Esophagus muscularis mucosa (tissue), 4 donors: ENCODE data around the gene GCLC. TPM values are rescaled to one million over a fixed set of nuclear protein-coding genes. Genes with fewer than 3 reads are reported as not detected.

ENCODE experiments used
- DNase-seq: peaks from one replicate; pipeline ENCODE4 v3.0.0-alpha.2; 2017; ENCODE audit errors: extremely low spot score
- H3K27ac ChIP-seq, 4 donors: fragments of 200-600 bp; sonication (generic); replicated peaks in 1 of 4; 1 replicate in 3 of 4; 2 replicates in 1 of 4; pipeline ENCODE4 v1.5.1; 2016 to 2019; ENCODE audit warnings: mild to moderate bottlenecking in 1 of 4
- H3K27me3 ChIP-seq, 4 donors: fragments of 200-600 bp; sonication (generic); one replicate each; pipeline versions ENCODE4 v1.5.1 to v1.6.0; 2016 to 2019
- H3K36me3 ChIP-seq, 4 donors: fragments of 200-600 bp; sonication (generic); one replicate each; pipeline ENCODE4 v1.5.1; 2016 to 2019
- H3K4me1 ChIP-seq, 4 donors: fragments of 200-600 bp; sonication (generic); one replicate each; pipeline ENCODE4 v1.5.1; 2016 to 2019
- H3K4me3 ChIP-seq, 4 donors: fragments of 200-600 bp; sonication (generic); 1 replicate in 2 of 4; 2 replicates in 2 of 4; pipeline ENCODE4 v1.5.1; 2016 to 2019; ENCODE audit warnings: mild to moderate bottlenecking in 4 of 4, moderate library complexity in 1 of 4
- H3K9me3 ChIP-seq, 4 donors: fragments of 200-600 bp; sonication (generic); 1 replicate in 3 of 4; 2 replicates in 1 of 4; pipeline ENCODE4 v1.5.1; 2016 to 2019
- CTCF ChIP-seq, 3 experiments: fragments of 200-600 bp in 2 of 3; fragments of 450-650 bp in 1 of 3; sonication (generic) in 2 of 3; IDR thresholded peaks; one replicate each; pipeline ENCODE4 v1.5.1; 2017 to 2019; ENCODE audit warnings: antibody characterized with exemption in 3 of 3, mild to moderate bottlenecking in 2 of 3, moderate library complexity in 1 of 3
- EP300 ChIP-seq: sonication (generic); formaldehyde crosslinking; IDR thresholded peaks from one replicate; pipeline ENCODE4 v1.6.1; 2017; ENCODE audit warnings: antibody characterized with exemption
- POLR2A ChIP-seq: fragments of 450-650 bp; IDR thresholded peaks from one replicate; pipeline ENCODE4 v1.6.1; 2017; ENCODE audit warnings: antibody characterized with exemption, moderate library complexity, mild to moderate bottlenecking, low read depth
- POLR2AphosphoS5 ChIP-seq, 2 donors: sonication (generic); formaldehyde crosslinking; IDR thresholded peaks; one replicate each; pipeline ENCODE4 v1.6.1; 2017; ENCODE audit warnings: antibody characterized with exemption in 2 of 2
- WGBS: methylation state at CpG from one replicate; pipeline ENCODE4 v1.1.5; 2018; 5-methylcytosine and 5-hydroxymethylcytosine counted together
- intact Hi-C: fragments of 100-400 bp; cut with DNase I; formaldehyde crosslinking; loops from one replicate; pipeline ENCODE4 v1.15.1; 2023
- total RNA-seq, 4 donors: library from RNA; depleted of rRNA; stranded (reverse); fragments of >200 nt; gene quantifications; one replicate each; pipeline versions ENCODE4 v1.1.0 to v1.2.1, GENCODE V29; 2016

The GCLC gene
- total RNA-seq, 4 donors from 2014 or later, result 57.7 to 70.8 (median 64.6) TPM

GRCh38 chr6:53514677-53515076 lies 30.2 kb downstream of the GCLC start:
- no peak for TF ChIP-seq CTCF (IDR thresholded peaks at IDR 0.05)
- TF ChIP-seq POLR2A, result no peak
- TF ChIP-seq POLR2AphosphoS5 (IDR thresholded peaks at IDR 0.05), result no peak
- no peak for TF ChIP-seq EP300
- Histone ChIP-seq H3K27me3 (no peaks in the 10 kb centered on the region), H3K27ac (peak overlapping the region in 3 of 4 donors; percentile 5 to 67 (median 38)), H3K36me3 (peaks cover 6 to 69% (median 38%) of the 10 kb centered on the region in 4 donors), H3K9me3 (no peaks in the 10 kb centered on the region), H3K4me3 (no peak overlapping the region), H3K4me1 (peaks cover 0 to 53% (median 31%) of the 10 kb centered on the region in 4 donors)
- DNase-seq, result no peak
- 96% methylated on average over 3 of the region's 3 CpGs for whole genome bisulfite sequencing
- intact Hi-C loops, result loop anchor here (5.0 kb wide), 1 partner anchor 138 kb away; no protein-coding TSS in a partner anchor

GRCh38 chr6:53513519-53513966 lies 31.4 kb downstream of the GCLC start:
- peak overlapping the region in 3 of 4 donors; percentile 36 to 67 (median 38) for H3K27ac ChIP-seq

GRCh38 chr6:53513056-53513455 lies 31.8 kb downstream of the GCLC start:
- TF ChIP-seq EP300 (no peak), POLR2A (no peak), CTCF (IDR thresholded peaks at IDR 0.05) (no peak), POLR2AphosphoS5 (IDR thresholded peaks at IDR 0.05) (no peak)
- Histone ChIP-seq H3K4me3 (no peak overlapping the region), H3K4me1 (peaks cover 0 to 53% (median 31%) of the 10 kb centered on the region in 4 donors), H3K9me3 (no peaks in the 10 kb centered on the region), H3K36me3 (peaks cover 12 to 78% (median 38%) of the 10 kb centered on the region in 4 donors), H3K27ac (peak overlapping the region in 3 of 4 donors; percentile 10 to 67 (median 38)), H3K27me3 (no peaks in the 10 kb centered on the region)
- no peak for DNase-seq
- intact Hi-C loops, result loop anchor here (5.0 kb wide), 1 partner anchor 139 kb away; no protein-coding TSS in a partner anchor
- 46% methylated on average over 4 of the region's 4 CpGs for WGBS

More at GRCh38 chr6:53513519-53513966, 31.4 kb downstream of the GCLC start:
- Histone ChIP-seq H3K4me3 (no peak overlapping the region), H3K4me1 (peaks cover 0 to 53% (median 31%) of the 10 kb centered on the region in 4 donors), H3K27me3 (no peaks in the 10 kb centered on the region), H3K36me3 (peaks cover 14 to 74% (median 36%) of the 10 kb centered on the region in 4 donors), H3K9me3 (no peaks in the 10 kb centered on the region)
- peak; percentile 32 to 49 (median 42) for TF ChIP-seq CTCF (IDR thresholded peaks at IDR 0.05)
- no peak for TF ChIP-seq POLR2A
- DNase-seq, result no peak
- 52% methylated on average over 2 of the region's 2 CpGs for WGBS
- intact Hi-C loops, result loop anchor here (5.0 kb wide), 1 partner anchor 139 kb away; no protein-coding TSS in a partner anchor

- Histone ChIP-seq H3K36me3 (peaks cover 12 to 82% (median 40%) of the 10 kb centered on the region in 4 donors), H3K27ac (no peak overlapping the region), H3K4me1 (peaks cover 0 to 53% (median 30%) of the 10 kb centered on the region in 4 donors), H3K4me3 (no peak overlapping the region), H3K27me3 (no peaks in the 10 kb centered on the region), H3K9me3 (no peaks in the 10 kb centered on the region)
- TF ChIP-seq EP300 (no peak), POLR2A (no peak), CTCF (IDR thresholded peaks at IDR 0.05) (no peak), POLR2AphosphoS5 (IDR thresholded peaks at IDR 0.05) (no peak)
- DNase-seq, result no peak
- 66% methylated on average over 4 of the region's 4 CpGs for WGBS
- intact Hi-C loops, result loop anchor here (5.0 kb wide), 1 partner anchor 140 kb away; no protein-coding TSS in a partner anchor
Measured at GRCh38 chr6:53512626-53513025, 32.3 kb downstream of the GCLC start.
